ENCODE data around the gene PFKFB2.

The PFKFB2 gene

DNA sequence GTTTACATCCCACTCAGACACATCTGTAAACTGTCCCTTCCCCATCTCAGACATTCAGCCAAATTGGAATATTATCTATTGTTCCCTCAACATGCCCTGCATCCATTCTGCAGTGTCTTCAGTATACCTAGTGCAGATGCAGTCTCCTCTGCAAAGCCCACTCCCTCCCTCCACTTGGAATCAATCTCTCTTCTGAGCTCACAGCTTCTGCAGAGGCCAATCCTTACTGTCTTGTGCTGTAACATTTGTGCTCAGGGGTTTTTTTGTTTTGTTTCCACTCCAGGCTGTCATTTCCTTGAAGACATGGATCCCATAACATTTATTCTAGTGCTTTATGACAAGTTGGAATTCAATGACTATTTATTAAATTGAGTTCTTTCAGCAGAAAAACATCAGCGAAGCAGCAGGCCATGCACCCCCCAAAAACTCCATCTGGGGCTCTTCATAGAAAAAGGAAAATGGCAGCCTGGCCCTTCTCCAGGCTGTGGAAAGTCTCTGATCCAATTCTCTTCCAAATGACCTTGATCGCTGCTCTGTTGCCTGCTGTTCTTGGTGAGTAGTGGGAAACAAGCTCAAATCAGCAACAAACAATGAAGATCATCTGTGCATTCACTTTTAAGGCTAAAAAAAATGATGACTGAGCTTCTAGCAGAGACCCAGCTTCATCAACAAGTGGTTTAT is 59.7 kb downstream of the PFKFB2 start:
- ChIA-PET CTCF (no interaction called here), POLR2A (no interaction called here)
- Histone ChIP-seq H3K4me1 (ENCODE audit: control insufficient read depth, insufficient read depth, low read length) (no peaks in the 10 kb centered on the region), H3K4me3 (ENCODE audit: low read depth, low read length) (no peak overlapping the region), H3K36me3 (ENCODE audit: control insufficient read depth in 2 of 2, insufficient read depth in 1 of 2, low read length in 2 of 2) (no peaks in the 10 kb centered on the region), H3K27ac (ENCODE audit: extremely low read depth, low read depth, low read length) (no peak overlapping the region), H3K9me3 (ENCODE audit: control insufficient read depth, insufficient read depth, low read depth, low read length) (no peaks in the 10 kb centered on the region)
- no peak for TF ChIP-seq ZNF184 (tag by site-specific recombination; IDR thresholded peaks at IDR 0.05)
- TF ChIP-seq, protein P1, sequence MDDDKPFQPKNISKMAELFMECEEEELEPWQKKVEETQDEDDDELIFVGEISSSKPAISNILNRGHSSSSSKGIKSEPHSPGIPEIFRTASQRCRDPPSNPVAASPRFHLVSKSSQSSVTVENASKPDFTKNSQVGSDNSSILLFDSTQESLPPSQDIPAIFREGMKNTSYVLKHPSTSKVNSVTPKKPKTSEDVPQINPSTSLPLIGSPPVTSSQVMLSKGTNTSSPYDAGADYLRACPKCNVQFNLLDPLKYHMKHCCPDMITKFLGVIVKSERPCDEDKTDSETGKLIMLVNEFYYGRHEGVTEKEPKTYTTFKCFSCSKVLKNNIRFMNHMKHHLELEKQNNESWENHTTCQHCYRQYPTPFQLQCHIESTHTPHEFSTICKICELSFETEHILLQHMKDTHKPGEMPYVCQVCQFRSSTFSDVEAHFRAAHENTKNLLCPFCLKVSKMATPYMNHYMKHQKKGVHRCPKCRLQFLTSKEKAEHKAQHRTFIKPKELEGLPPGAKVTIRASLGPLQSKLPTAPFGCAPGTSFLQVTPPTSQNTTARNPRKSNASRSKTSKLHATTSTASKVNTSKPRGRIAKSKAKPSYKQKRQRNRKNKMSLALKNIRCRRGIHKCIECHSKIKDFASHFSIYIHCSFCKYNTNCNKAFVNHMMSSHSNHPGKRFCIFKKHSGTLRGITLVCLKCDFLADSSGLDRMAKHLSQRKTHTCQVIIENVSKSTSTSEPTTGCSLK (tag by site-specific recombination; IDR thresholded peaks at IDR 0.05), result no peak
- TF ChIP-seq SCRT2 (tag by site-specific recombination; IDR thresholded peaks at IDR 0.05), result peak; percentile 49
- TF ChIP-seq ZNF146 (tag by site-specific recombination; IDR thresholded peaks at IDR 0.05), result no peak
- no peak for TF ChIP-seq ZNF223 (tag by site-specific recombination; IDR thresholded peaks at IDR 0.05)
- TF ChIP-seq ZNF776 (tag by site-specific recombination; IDR thresholded peaks at IDR 0.05; ENCODE audit: borderline replicate concordance), result no peak
- no peak for TF ChIP-seq ZNF645 (tag by site-specific recombination; IDR thresholded peaks at IDR 0.05)
- TF ChIP-seq ZNF311 (tag by site-specific recombination; IDR thresholded peaks at IDR 0.05; ENCODE audit: borderline replicate concordance), result no peak
- TF ChIP-seq, protein P2, sequence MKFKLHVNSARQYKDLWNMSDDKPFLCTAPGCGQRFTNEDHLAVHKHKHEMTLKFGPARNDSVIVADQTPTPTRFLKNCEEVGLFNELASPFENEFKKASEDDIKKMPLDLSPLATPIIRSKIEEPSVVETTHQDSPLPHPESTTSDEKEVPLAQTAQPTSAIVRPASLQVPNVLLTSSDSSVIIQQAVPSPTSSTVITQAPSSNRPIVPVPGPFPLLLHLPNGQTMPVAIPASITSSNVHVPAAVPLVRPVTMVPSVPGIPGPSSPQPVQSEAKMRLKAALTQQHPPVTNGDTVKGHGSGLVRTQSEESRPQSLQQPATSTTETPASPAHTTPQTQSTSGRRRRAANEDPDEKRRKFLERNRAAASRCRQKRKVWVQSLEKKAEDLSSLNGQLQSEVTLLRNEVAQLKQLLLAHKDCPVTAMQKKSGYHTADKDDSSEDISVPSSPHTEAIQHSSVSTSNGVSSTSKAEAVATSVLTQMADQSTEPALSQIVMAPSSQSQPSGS (tag by site-specific recombination; IDR thresholded peaks at IDR 0.05; ENCODE audit: low read depth), result no peak

DNA sequence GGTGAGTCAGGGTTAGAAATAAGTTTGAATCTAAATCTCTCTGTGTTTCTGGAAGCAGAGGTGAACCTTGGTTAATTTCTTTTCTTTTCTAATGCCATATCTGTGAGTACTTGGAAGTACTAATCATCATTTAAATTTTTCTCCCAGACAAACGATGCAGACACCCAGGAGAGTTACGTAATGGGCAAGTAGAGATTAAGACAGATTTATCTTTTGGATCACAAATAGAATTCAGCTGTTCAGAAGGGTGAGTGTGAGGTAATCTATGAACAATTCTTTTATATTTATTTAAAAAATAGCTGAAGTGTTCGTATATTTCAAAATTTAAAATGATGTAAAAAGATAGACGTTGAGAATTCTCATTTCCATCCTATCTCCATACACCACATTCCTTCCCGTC is 62.2 kb downstream of the PFKFB2 start:
- Histone ChIP-seq H3K27ac (ENCODE audit: extremely low read depth, low read depth, low read length) (no peak overlapping the region), H3K9me3 (ENCODE audit: control insufficient read depth, insufficient read depth, low read depth, low read length) (no peaks in the 10 kb centered on the region), H3K4me3 (ENCODE audit: low read depth, low read length) (no peak overlapping the region), H3K4me1 (ENCODE audit: control insufficient read depth, insufficient read depth, low read length) (no peaks in the 10 kb centered on the region), H3K36me3 (ENCODE audit: control insufficient read depth in 2 of 2, insufficient read depth in 1 of 2, low read length in 2 of 2) (no peaks in the 10 kb centered on the region)
- ChIA-PET CTCF (interaction anchor here (1.3 kb wide), 1 partner anchor 290 kb away, joined by 4 read pairs; no protein-coding TSS in a partner anchor), POLR2A (no interaction called here)
- TF ChIP-seq HOXA7 (CRISPR knock-in tag; IDR thresholded peaks at IDR 0.05; ENCODE audit: borderline replicate concordance) (no peak), ZNF311 (tag by site-specific recombination; IDR thresholded peaks at IDR 0.05; ENCODE audit: borderline replicate concordance) (no peak), ZNF354C (tag by site-specific recombination; IDR thresholded peaks at IDR 0.05; ENCODE audit: borderline replicate concordance, low read depth) (no peak), ZSCAN30 (tag by site-specific recombination; IDR thresholded peaks at IDR 0.05) (no peak), ZNF658 (tag by site-specific recombination; IDR thresholded peaks at IDR 0.05) (no peak), ZNF510 (tag by site-specific recombination; IDR thresholded peaks at IDR 0.05; ENCODE audit: insufficient replicate concordance) (no peak), ZNF501 (tag by site-specific recombination; IDR thresholded peaks at IDR 0.05) (no peak), KLF7 (tag by site-specific recombination; IDR thresholded peaks at IDR 0.05; ENCODE audit: borderline replicate concordance) (no peak), ZNF174 (tag by site-specific recombination; IDR thresholded peaks at IDR 0.05) (no peak), ZNF48 (tag by site-specific recombination; IDR thresholded peaks at IDR 0.05) (no peak), RBAK (tag by site-specific recombination; IDR thresholded peaks at IDR 0.05) (no peak), ZNF416 (tag by site-specific recombination; IDR thresholded peaks at IDR 0.05) (no peak), ZBTB7A (tag by site-specific recombination; IDR thresholded peaks at IDR 0.05; ENCODE audit: low read depth) (no peak), ZNF169 (tag by site-specific recombination; IDR thresholded peaks at IDR 0.05) (no peak), OVOL3 (tag by site-specific recombination; IDR thresholded peaks at IDR 0.05) (no peak)

Data from HEK293 (cell line).